ENCODE data around the gene CROCC.
"Not testable (repeated sequence)": the region's sequence is repeated elsewhere in the genome, so short reads cannot be mapped to it uniquely, and the experiment has no call there.

- not testable (repeated sequence) for TF ChIP-seq CTCF, POLR2A, EP300 (IDR thresholded peaks at IDR 0.05)
Measured at GRCh38 chr1:16936580-16936979, 14.8 kb downstream of the CROCC start.
